ENCODE results near the gene COL8A1. TPM values are rescaled to one million over a fixed set of nuclear protein-coding genes. Genes with fewer than 3 reads are reported as not detected.

The COL8A1 gene
- total and polyA plus RNA-seq, 4 experiments from 2014 or later, result not detected

- Histone ChIP-seq H3K9me3 (ENCODE audit: control insufficient read depth in 1 of 2, low read length in 2 of 2) (no peaks in the 10 kb centered on the region), H3K4me3 (ENCODE audit: low read length in 2 of 2) (no peak overlapping the region), H3K27ac (ENCODE audit: low read depth, low read length) (no peak overlapping the region), H3K4me1 (ENCODE audit: insufficient read depth, low read length) (no peaks in the 10 kb centered on the region), H3K36me3 (ENCODE audit: insufficient read depth, low read length) (no peaks in the 10 kb centered on the region), H3K27me3 (ENCODE audit: insufficient read depth, low read length) (no peaks in the 10 kb centered on the region)
- intact Hi-C loops (cut with micrococcal nuclease), result no loop called here
- H3K27ac Mint-ChIP-seq, result no peak overlapping the region
- ChIA-PET POLR2A (ENCODE audit: partially characterized antibody) (no interaction called here), CTCF (ENCODE audit: partially characterized antibody) (no interaction called here)
- peaks cover 7 to 8% of the 10 kb centered on the region in 2 donors for H3K27me3 Mint-ChIP-seq
- peaks cover 0 to 10% (median 5%) of the 10 kb centered on the region in 8 donors for H3K9me3 Mint-ChIP-seq
- H3K4me3 Mint-ChIP-seq, result no peak overlapping the region
- no peaks in the 10 kb centered on the region for H3K36me3 Mint-ChIP-seq
- no peaks in the 10 kb centered on the region for H3K4me1 Mint-ChIP-seq
- no peak for DNase-seq
Measured at GRCh38 chr3:99741588-99741987, 103.2 kb downstream of the COL8A1 start.

- peaks cover 0 to 2% (median 0%) of the 10 kb centered on the region in 8 donors for H3K9me3 Mint-ChIP-seq
- no peak for DNase-seq
- Histone ChIP-seq H3K9me3 (ENCODE audit: control insufficient read depth in 1 of 2, low read length in 2 of 2) (no peaks in the 10 kb centered on the region), H3K36me3 (ENCODE audit: insufficient read depth, low read length) (no peaks in the 10 kb centered on the region), H3K4me3 (ENCODE audit: low read length in 2 of 2) (no peak overlapping the region), H3K4me1 (ENCODE audit: insufficient read depth, low read length) (no peaks in the 10 kb centered on the region), H3K27me3 (ENCODE audit: insufficient read depth, low read length) (no peaks in the 10 kb centered on the region), H3K27ac (ENCODE audit: low read depth, low read length) (no peak overlapping the region)
- intact Hi-C loops (cut with micrococcal nuclease), result no loop called here
- no peaks in the 10 kb centered on the region for H3K4me1 Mint-ChIP-seq
- POLR2A ChIA-PET (ENCODE audit: partially characterized antibody), result no interaction called here
- H3K4me3 Mint-ChIP-seq, result no peak overlapping the region
- peaks cover 6 to 11% of the 10 kb centered on the region in 2 donors for H3K27me3 Mint-ChIP-seq
- CTCF ChIA-PET (ENCODE audit: partially characterized antibody), result no interaction called here
- no peaks in the 10 kb centered on the region for H3K36me3 Mint-ChIP-seq
- no peak overlapping the region for H3K27ac Mint-ChIP-seq
Measured at GRCh38 chr3:99747915-99748314, 109.5 kb downstream of the COL8A1 start.

- intact Hi-C loops (cut with micrococcal nuclease), result loop anchor here (5.0 kb wide), 1 partner anchor 1154 kb away; no protein-coding TSS in a partner anchor
- CTCF ChIA-PET (ENCODE audit: partially characterized antibody), result interaction anchor here (4.1 kb wide), 1 partner anchor 934 kb away, joined by 18 read pairs; no protein-coding TSS in a partner anchor
Measured at GRCh38 chr3:99751649-99752048, 113.3 kb downstream of the COL8A1 start.

GRCh38 chr3:99753268-99753975, 115.0 kb downstream of the COL8A1 start:
- ChIA-PET CTCF (ENCODE audit: partially characterized antibody) (interaction anchor here (1.2 to 4.1 kb wide), 4 partner anchors 14 to 1714 kb away, joined by 3 to 18 read pairs (median 6); no protein-coding TSS in a partner anchor), POLR2A (ENCODE audit: partially characterized antibody) (no interaction called here)
- DNase-seq, result peak in 4 of 5 donors; percentile 1 to 18 (median 6)
- H3K4me1 ChIP-seq (ENCODE audit: insufficient read depth, low read length), result no peaks in the 10 kb centered on the region
- no peak overlapping the region for H3K4me3 ChIP-seq (ENCODE audit: low read length in 2 of 2)
- no peak overlapping the region for H3K27ac ChIP-seq (ENCODE audit: low read depth, low read length)
- Mint-ChIP-seq H3K27me3 (peaks cover 4 to 9% of the 10 kb centered on the region in 2 donors), H3K9me3 (no peaks in the 10 kb centered on the region), H3K27ac (no peak overlapping the region), H3K4me1 (no peaks in the 10 kb centered on the region), H3K36me3 (no peaks in the 10 kb centered on the region), H3K4me3 (no peak overlapping the region)
- H3K9me3 ChIP-seq (ENCODE audit: control insufficient read depth in 1 of 2, low read length in 2 of 2), result no peaks in the 10 kb centered on the region
- H3K36me3 ChIP-seq (ENCODE audit: insufficient read depth, low read length), result no peaks in the 10 kb centered on the region
- intact Hi-C loops (cut with micrococcal nuclease), result loop anchor here (1.0 to 5.0 kb wide), 2 partner anchors 936 to 1156 kb away; no protein-coding TSS in a partner anchor
- no peaks in the 10 kb centered on the region for H3K27me3 ChIP-seq (ENCODE audit: insufficient read depth, low read length)

More at GRCh38 chr3:99751649-99752048, 113.3 kb downstream of the COL8A1 start:
- Mint-ChIP-seq H3K36me3 (no peaks in the 10 kb centered on the region), H3K9me3 (no peaks in the 10 kb centered on the region), H3K4me1 (no peaks in the 10 kb centered on the region), H3K27ac (no peak overlapping the region), H3K27me3 (peaks cover 4 to 12% of the 10 kb centered on the region in 2 donors), H3K4me3 (no peak overlapping the region)
- DNase-seq, result no peak
- Histone ChIP-seq H3K4me3 (ENCODE audit: low read length in 2 of 2) (no peak overlapping the region), H3K9me3 (ENCODE audit: control insufficient read depth in 1 of 2, low read length in 2 of 2) (no peaks in the 10 kb centered on the region), H3K27ac (ENCODE audit: low read depth, low read length) (no peak overlapping the region), H3K27me3 (ENCODE audit: insufficient read depth, low read length) (no peaks in the 10 kb centered on the region), H3K36me3 (ENCODE audit: insufficient read depth, low read length) (no peaks in the 10 kb centered on the region), H3K4me1 (ENCODE audit: insufficient read depth, low read length) (no peaks in the 10 kb centered on the region)
- POLR2A ChIA-PET (ENCODE audit: partially characterized antibody), result no interaction called here

GRCh38 chr3:99755831-99756230, 117.4 kb downstream of the COL8A1 start:
- H3K9me3 ChIP-seq (ENCODE audit: control insufficient read depth in 1 of 2, low read length in 2 of 2), result no peaks in the 10 kb centered on the region
- intact Hi-C loops (cut with micrococcal nuclease), result no loop called here
- no peak overlapping the region for H3K4me3 Mint-ChIP-seq
- DNase-seq, result no peak
- H3K27ac ChIP-seq (ENCODE audit: low read depth, low read length), result no peak overlapping the region
- no peaks in the 10 kb centered on the region for H3K4me1 ChIP-seq (ENCODE audit: insufficient read depth, low read length)
- H3K27me3 ChIP-seq (ENCODE audit: insufficient read depth, low read length), result no peaks in the 10 kb centered on the region
- H3K36me3 Mint-ChIP-seq, result no peaks in the 10 kb centered on the region
- no peak overlapping the region for H3K27ac Mint-ChIP-seq
- POLR2A ChIA-PET (ENCODE audit: partially characterized antibody), result no interaction called here
- no peaks in the 10 kb centered on the region for H3K36me3 ChIP-seq (ENCODE audit: insufficient read depth, low read length)
- H3K4me3 ChIP-seq (ENCODE audit: low read length in 2 of 2), result no peak overlapping the region
- no peaks in the 10 kb centered on the region for H3K9me3 Mint-ChIP-seq
- H3K27me3 Mint-ChIP-seq, result peaks cover 3 to 16% of the 10 kb centered on the region in 2 donors
- H3K4me1 Mint-ChIP-seq, result no peaks in the 10 kb centered on the region
- CTCF ChIA-PET (ENCODE audit: partially characterized antibody), result no interaction called here

GRCh38 chr3:99757966-99758365, 119.6 kb downstream of the COL8A1 start:
- Mint-ChIP-seq H3K4me3 (no peak overlapping the region), H3K27ac (no peak overlapping the region)
- POLR2A ChIA-PET (ENCODE audit: partially characterized antibody), result no interaction called here

GRCh38 chr3:99758502-99759177, 120.2 kb downstream of the COL8A1 start:
- Mint-ChIP-seq H3K4me3 (no peak overlapping the region), H3K27ac (no peak overlapping the region), H3K36me3 (no peaks in the 10 kb centered on the region), H3K4me1 (no peaks in the 10 kb centered on the region), H3K9me3 (no peaks in the 10 kb centered on the region), H3K27me3 (peaks cover 6 to 17% of the 10 kb centered on the region in 2 donors)
- intact Hi-C loops (cut with micrococcal nuclease), result no loop called here
- Histone ChIP-seq H3K27me3 (ENCODE audit: insufficient read depth, low read length) (no peaks in the 10 kb centered on the region), H3K9me3 (ENCODE audit: control insufficient read depth in 1 of 2, low read length in 2 of 2) (no peaks in the 10 kb centered on the region), H3K4me1 (ENCODE audit: insufficient read depth, low read length) (no peaks in the 10 kb centered on the region), H3K4me3 (ENCODE audit: low read length in 2 of 2) (no peak overlapping the region), H3K36me3 (ENCODE audit: insufficient read depth, low read length) (no peaks in the 10 kb centered on the region), H3K27ac (ENCODE audit: low read depth, low read length) (no peak overlapping the region)
- ChIA-PET CTCF (ENCODE audit: partially characterized antibody) (no interaction called here), POLR2A (ENCODE audit: partially characterized antibody) (no interaction called here)
- DNase-seq, result no peak

More at GRCh38 chr3:99757966-99758365, 119.6 kb downstream of the COL8A1 start:
- Histone ChIP-seq H3K4me1 (ENCODE audit: insufficient read depth, low read length) (no peaks in the 10 kb centered on the region), H3K27ac (ENCODE audit: low read depth, low read length) (no peak overlapping the region), H3K36me3 (ENCODE audit: insufficient read depth, low read length) (no peaks in the 10 kb centered on the region), H3K9me3 (ENCODE audit: control insufficient read depth in 1 of 2, low read length in 2 of 2) (no peaks in the 10 kb centered on the region), H3K27me3 (ENCODE audit: insufficient read depth, low read length) (no peaks in the 10 kb centered on the region), H3K4me3 (ENCODE audit: low read length in 2 of 2) (no peak overlapping the region)
- DNase-seq, result no peak
- intact Hi-C loops (cut with micrococcal nuclease), result no loop called here
- Mint-ChIP-seq H3K27me3 (peaks cover 6 to 17% of the 10 kb centered on the region in 2 donors), H3K4me1 (no peaks in the 10 kb centered on the region), H3K36me3 (no peaks in the 10 kb centered on the region), H3K9me3 (no peaks in the 10 kb centered on the region)
- CTCF ChIA-PET (ENCODE audit: partially characterized antibody), result no interaction called here

Data from CD4-positive, alpha-beta memory T cell (primary cell).